ENCODE data around the gene RPL10L. TPM values are rescaled to one million over a fixed set of nuclear protein-coding genes. Genes with fewer than 3 reads are reported as not detected.

Gene RPL10L
- total and polyA plus RNA-seq, 9 of the 15 experiments (the other 6 are each of a cell fraction or from before 2014, with no cell fraction given) = not detected

GRCh38 chr14:46661728-46662127 lies 10.1 kb upstream of the RPL10L start:
- TF ChIP-seq MAX (CRISPR knock-in tag; IDR thresholded peaks at IDR 0.05) = no peak
- TF ChIP-seq KLF6 (CRISPR knock-in tag; IDR thresholded peaks at IDR 0.05; ENCODE audit: borderline replicate concordance) = no peak
- TF ChIP-seq NFE2 (IDR thresholded peaks at IDR 0.05; ENCODE audit: low read depth) = no peak
- TF ChIP-seq NELFE (IDR thresholded peaks at IDR 0.05; ENCODE audit: insufficient read depth, insufficient read length) = no peak
- TF ChIP-seq SMAD2 (IDR thresholded peaks at IDR 0.05; ENCODE audit: low read depth, low read length) = no peak
- no peak for TF ChIP-seq ZNF398 (CRISPR knock-in tag; IDR thresholded peaks at IDR 0.05)
- no peak for TF ChIP-seq ILF3 (IDR thresholded peaks at IDR 0.05; ENCODE audit: borderline replicate concordance)
- no peak for TF ChIP-seq BRCA1 (IDR thresholded peaks at IDR 0.05)
- TF ChIP-seq BRCA1 (CRISPR knock-in tag; IDR thresholded peaks at IDR 0.05) = no peak
- no peak for TF ChIP-seq BHLHE40 (IDR thresholded peaks at IDR 0.05; ENCODE audit: low read length)
- TF ChIP-seq PREB (CRISPR knock-in tag; IDR thresholded peaks at IDR 0.05) = no peak
- H3K4me3 ChIP-seq = no peak overlapping the region
- BruUV-seq (replicated peaks) = no TSS peak
- no peak for FAIRE-seq
- H3K4me2 ChIP-seq (ENCODE audit: insufficient read depth, low read length) = no peak overlapping the region
- no peaks in the 10 kb centered on the region for H3K27me3 ChIP-seq (ENCODE audit: control insufficient read depth in 2 of 2, insufficient read depth in 2 of 2, low read length in 2 of 2)
- H2AFZ ChIP-seq (ENCODE audit: low read depth, low read length) = no peak overlapping the region
- H3K79me2 ChIP-seq (ENCODE audit: control insufficient read depth, insufficient read depth, low read length) = no peaks in the 10 kb centered on the region
- in situ Hi-C loops (cut with MboI) = no loop called here
- no peak for DNase-seq (ENCODE audit: extremely low read depth in 1 of 4, low spot score in 3 of 4)
- 0% methylated on average over 1 of the region's 1 CpG for WGBS (ENCODE audit: insufficient coverage, low coverage, missing lambda C conversion rate)
- no peaks in the 10 kb centered on the region for H3K9me1 ChIP-seq (ENCODE audit: control insufficient read depth, insufficient read depth, low read length)
- POLR2A ChIA-PET = no interaction called here
- H3K36me3 ChIP-seq (ENCODE audit: control insufficient read depth, insufficient read depth, low read length) = no peaks in the 10 kb centered on the region
- H3K9ac ChIP-seq (ENCODE audit: insufficient read depth in 1 of 2, low read depth in 2 of 2, low read length in 2 of 2) = no peak overlapping the region
- H4K20me1 ChIP-seq (replicated peaks; ENCODE audit: control insufficient read depth, insufficient read depth, low read length) = no peaks in the 10 kb centered on the region
- H3K27ac ChIP-seq (ENCODE audit: extremely low read depth, low read depth, low read length) = no peak overlapping the region
- ATAC-seq = no peak
- intact Hi-C loops (cut with micrococcal nuclease) = no loop called here
- H3K4me1 ChIP-seq (replicated peaks in 1 of 2; ENCODE audit: control insufficient read depth in 2 of 2, insufficient read depth in 2 of 2, low read length in 2 of 2) = no peaks in the 10 kb centered on the region
- CTCF ChIA-PET (ENCODE audit: low intra/inter-chr PET ratio) = no interaction called here
- H3K9me3 ChIP-seq (replicated peaks; ENCODE audit: control insufficient read depth, insufficient read depth, low read depth, low read length) = no peaks in the 10 kb centered on the region

All from K562 (cell line).